Activated CD4-positive, alpha-beta T cell treated with anti-CD3 and anti-CD28 coated beads for 48 hours (primary cell): ENCODE measurements around the gene LRRC7.

Experiments used
- DNase-seq: peaks from one replicate; pipeline ENCODE4 v3.0.0-alpha.2; 2020

LRRC7 gene

GRCh38 chr1:69567652-69568420 lies at the start of gene LRRC7:
Gene LRRC7 (plus strand): TSS chr1:69567922. CDS start chr1:69568640, 718 bp downstream.
- no peak for DNase-seq

- DNase-seq, result no peak
Observed at GRCh38 chr1:69519006-69519405, 48.7 kb upstream of the LRRC7 start.

DNA sequence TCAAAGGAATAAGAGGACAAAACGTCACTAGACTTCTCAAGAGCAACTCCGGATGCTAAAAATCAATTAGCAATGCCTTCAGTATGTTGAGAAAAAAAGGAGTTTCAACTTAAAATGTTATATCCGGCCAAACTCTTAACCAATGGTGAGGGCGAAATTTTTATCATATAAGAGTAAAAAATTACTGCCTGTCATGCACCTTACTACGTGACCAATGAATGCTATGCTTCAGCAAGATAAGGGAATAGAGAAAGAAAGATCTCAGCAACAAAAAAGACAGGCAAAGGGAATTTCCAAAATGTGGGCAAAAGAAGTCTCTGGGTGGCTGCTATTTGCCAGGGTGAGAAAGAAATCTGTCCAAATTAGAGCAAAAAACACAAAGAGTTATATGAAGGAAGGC lies 47.4 kb upstream of the LRRC7 start:
- no peak for DNase-seq

DNA sequence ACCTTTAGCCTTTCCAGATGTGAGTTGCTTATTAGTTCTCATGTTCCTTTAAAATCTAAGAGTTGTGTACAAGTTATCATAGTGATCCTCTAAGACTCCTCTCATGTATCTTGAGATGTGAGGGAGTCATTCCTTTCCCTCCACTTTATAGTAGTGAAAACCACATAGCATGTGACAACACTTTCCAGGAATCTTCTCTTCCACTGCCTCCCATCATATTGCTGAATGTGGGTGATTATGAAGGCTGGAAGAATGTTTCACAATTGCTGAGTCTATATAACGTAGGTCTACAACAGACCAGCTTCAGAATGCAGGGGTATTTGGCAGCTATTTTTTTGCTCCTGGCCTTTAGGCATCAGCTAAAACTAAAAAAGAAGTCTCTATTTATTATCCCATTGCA lies 44.7 kb upstream of the LRRC7 start:
- DNase-seq, result no peak

DNA sequence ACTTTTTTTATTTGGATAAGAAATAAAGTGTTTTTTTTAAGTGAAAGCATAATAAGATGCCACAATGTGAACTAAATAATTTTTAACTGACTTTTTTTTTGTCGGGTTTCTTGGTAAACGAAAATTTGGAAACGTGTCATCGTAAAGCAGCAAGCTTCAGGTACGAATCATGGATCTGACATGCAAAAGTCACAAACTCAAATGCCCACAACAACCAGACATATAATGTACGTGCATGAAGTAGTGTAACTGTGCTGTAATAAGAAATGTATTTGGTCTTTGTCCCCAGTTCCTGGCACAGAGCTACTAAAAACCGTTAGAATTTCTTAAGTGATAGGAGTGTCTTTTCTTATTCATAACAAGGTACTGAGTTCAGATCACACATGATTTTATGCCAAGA lies 44.3 kb upstream of the LRRC7 start:
- no peak for DNase-seq

- no peak for DNase-seq
Observed at GRCh38 chr1:69524015-69524414, 43.7 kb upstream of the LRRC7 start.

DNA sequence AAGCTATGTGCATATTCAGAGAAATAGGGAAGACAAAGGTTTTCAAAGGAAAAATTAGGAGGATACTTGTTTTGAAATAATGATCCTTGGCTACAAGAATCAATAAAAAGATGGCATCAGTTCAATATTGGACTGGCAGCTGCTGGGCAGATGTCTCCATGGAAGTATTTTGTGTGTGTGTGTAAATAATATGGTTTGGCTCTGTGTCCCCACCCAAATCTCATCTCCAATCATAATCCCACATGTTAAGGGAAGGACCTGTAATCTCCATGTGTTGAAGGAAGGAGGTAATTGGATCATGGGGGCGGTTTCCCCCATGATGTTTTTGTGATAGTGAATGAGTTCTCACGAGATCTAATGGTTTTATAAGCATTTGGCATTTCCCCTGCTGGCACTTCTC lies 40.4 kb upstream of the LRRC7 start:
- no peak for DNase-seq

GRCh38 chr1:69528376-69528775 lies 39.3 kb upstream of the LRRC7 start:
- DNase-seq, result no peak

DNA sequence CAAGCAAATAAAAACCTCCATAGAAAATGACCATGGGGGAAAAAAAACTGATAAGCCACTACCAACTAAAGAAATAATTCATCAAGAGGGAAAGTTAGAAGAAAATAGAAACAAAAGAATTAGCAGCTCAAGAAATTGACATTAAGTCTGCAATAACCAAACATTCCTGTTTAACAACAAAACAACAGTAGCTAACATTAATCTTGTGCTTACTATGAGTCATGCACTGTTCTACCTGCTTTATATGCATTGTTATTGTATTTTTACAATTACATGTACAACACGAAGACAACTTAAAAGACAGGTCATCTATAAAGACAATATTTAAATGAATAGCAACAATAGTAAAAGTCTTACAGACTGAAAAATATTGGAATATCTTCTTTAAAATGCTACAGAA lies 34.4 kb upstream of the LRRC7 start:
- DNase-seq, result no peak

GRCh38 chr1:69534829-69535228 lies 32.9 kb upstream of the LRRC7 start:
- no peak for DNase-seq

DNA sequence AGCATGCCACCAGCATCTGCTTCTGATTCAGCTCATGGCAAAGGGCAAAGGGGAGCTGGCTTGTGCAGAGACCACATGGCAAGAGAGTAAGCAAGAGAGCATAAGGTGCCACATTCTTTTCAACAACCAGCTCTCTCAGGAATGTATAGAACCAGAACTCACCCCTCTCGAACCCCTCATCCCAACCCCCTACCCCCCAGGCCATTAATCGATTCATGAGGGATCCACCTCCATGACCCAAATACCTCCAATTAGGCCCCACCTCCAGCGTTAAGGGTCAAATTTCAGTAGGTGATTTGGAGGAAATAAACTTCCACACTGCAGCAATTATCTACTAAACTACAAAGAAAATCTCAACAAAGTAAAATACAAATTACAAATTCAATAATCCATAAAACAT lies 32.2 kb upstream of the LRRC7 start:
- DNase-seq, result no peak

DNA sequence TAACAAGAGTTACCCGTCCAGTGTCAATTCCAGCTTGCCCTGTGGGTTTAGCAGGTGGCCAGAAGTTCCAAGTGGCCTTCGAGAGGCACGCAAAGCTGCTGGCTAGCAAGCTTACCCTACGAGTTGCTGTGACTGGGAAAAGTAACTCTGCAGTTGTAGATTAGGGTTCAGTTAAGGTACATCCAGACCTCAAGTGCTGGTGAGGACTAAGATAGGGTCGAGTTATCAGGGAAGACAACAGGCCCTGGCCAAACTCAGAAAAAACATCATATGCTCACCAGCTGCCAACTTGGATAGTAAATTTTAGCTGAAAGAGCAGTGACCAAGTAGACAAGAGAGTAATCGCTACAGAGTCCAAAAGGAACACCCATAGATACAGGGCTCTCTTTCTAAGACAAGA lies 27.7 kb upstream of the LRRC7 start:
- no peak for DNase-seq

GRCh38 chr1:69551476-69552324 lies 16.0 kb upstream of the LRRC7 start:
- no peak for DNase-seq

DNA sequence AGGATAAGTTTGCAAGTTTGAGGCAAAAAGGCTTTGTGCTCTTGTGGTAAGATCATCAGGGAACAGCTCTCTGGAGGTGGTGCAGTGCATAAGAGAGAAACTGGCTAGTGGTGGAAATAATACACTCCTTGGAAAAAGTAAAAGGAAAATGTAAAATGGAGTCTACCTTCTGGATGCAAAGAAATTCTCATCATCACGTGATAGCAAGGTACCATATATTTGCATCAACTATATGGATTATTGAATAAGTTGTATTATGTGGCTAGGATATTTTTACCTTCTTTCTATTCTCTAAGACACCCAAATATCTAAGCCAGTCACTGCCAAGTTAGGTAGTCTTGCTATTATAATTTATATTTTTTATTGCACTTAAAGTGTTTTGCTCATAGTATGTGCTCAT lies 14.0 kb upstream of the LRRC7 start:
- no peak for DNase-seq

DNA sequence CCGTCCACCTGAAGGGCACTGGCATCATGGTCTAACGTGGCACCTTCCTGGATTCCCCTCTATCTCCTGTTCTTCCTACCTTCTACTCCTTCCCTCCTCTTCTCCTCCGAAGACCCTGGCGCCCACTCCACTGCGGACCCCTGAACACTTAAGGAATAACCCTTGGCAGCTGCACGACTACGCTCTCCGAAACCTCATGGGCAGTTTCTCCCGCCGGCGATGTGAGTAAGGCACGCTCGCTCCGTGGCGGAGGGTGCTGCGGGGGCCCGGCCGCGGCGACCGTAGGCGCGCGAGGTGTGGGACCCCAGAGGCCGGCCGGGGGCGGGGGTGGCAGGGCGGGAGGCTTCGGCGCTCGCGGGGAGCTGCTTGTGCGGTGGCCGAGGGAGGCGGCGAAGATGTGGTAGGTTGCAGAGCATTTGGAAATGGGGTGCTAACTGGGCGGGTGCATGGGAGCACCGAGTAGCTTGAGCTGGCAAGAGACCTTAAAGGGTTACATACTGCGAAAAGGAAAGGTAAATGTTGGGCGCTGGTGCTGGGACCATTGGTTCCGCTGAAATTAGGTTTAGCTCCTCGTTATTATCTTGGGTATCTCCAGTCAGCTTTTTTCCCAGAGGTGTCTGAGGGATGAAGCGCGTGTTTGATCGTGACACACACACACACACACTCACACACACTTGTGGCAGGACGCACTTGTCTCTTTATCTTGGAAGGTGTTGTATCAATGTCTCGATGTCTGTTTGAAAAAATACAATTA lies 876 bp downstream of the LRRC7 start:
- no peak for DNase-seq

- DNase-seq, result no peak
Observed at GRCh38 chr1:69569175-69569541, 1.4 kb downstream of the LRRC7 start.

- no peak for DNase-seq
Observed at GRCh38 chr1:69569576-69570328, 2.0 kb downstream of the LRRC7 start.

GRCh38 chr1:69570356-69570755 lies 2.6 kb downstream of the LRRC7 start:
- no peak for DNase-seq

DNA sequence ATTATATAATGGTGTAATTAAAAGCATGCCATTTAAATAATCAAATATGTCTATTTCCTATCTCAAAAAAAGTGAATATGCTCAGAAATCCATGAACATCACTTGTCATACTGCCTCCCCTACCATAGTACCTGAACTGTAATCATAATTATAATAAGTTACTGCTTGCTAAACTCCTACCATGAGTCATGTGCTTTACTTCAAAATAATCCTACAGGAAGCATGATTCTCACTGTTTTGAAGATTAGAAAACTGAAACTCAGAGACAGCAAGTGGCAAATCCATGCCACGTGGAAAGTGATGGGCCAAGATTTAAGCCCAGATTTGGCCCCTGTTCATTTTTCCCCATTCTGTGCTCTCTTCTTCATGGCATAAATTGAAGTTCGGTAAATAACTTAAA lies 5.2 kb downstream of the LRRC7 start:
- no peak for DNase-seq

DNA sequence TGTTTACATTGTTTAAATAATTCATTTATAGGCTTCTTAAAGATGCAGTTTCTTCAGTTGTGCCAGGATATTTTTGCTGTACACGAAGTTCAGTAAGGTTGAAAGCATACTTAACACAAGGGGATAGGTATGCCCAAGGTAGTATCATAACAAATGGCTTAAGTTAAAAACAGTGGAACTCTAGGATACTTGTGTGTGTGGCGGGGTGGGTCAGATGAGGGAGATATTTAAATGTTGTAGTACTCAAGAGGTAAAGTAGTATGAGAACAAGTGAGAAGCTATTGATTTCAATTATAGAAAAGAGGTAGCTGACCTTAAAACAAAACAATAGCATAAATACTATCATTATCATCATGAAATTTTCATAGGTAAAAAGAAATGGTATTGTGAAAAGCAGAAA lies 6.2 kb downstream of the LRRC7 start:
- DNase-seq, result no peak

DNA sequence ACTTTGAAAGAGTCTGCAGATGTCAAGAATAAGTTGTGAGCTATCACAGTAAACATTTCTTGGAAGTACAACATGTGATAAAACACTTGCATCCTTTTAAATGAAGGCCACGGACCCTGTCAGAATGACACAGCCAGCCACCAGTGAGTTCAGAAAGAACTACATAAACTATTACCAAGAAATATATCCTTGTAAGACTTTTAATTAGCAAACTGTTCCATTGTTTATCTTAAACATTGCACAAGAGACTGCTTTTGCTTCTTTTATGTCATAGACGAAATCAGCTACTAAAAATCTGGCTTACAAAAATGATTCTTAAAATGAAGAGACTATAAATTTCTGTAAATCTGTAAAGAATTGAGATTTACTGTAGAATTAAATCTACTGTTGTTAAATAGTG lies 17.9 kb downstream of the LRRC7 start:
- DNase-seq, result no peak

DNA sequence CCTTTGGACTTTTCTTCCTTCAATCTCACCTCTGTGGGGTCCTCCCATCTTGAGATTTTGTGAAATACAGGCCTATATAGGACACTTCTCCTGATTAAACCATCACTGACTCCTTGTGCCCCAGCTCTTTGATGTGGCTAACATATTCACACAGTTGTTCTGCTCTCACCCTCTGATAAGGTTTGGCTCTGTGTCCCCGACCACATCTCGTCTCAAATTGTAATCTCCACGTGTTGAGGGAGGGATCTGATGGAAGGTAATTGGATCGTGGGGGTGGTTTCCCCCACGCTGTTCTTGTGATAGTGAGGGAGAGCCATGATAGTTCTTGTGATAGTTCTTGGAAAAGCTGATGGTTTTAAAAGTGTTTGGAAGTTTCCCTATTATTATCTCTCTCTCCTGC lies 19.7 kb downstream of the LRRC7 start:
- no peak for DNase-seq

GRCh38 chr1:69589799-69590198 lies 22.1 kb downstream of the LRRC7 start:
- DNase-seq, result no peak
